ENCODE data around the gene PHF21A.
A peak's percentile ranks its signal among the peaks of the same experiment; 100 is the strongest.

PHF21A gene

GRCh38 chr11:46107780-46108179, 13.5 kb downstream of the PHF21A start:
- Histone ChIP-seq H3K4me2 (ENCODE audit: low read length) (no peak overlapping the region), H3K4me3 (ENCODE audit: low read depth, low read length, poor library complexity, severe bottlenecking) (no peak overlapping the region), H3K79me2 (ENCODE audit: insufficient read depth, low read length) (peaks cover 43% of the 10 kb centered on the region), H3K27me3 (ENCODE audit: insufficient read depth, low read length) (no peaks in the 10 kb centered on the region), H4K20me1 (ENCODE audit: insufficient read depth, low read length) (no peaks in the 10 kb centered on the region), H3K36me3 (ENCODE audit: insufficient read depth, low read length) (no peaks in the 10 kb centered on the region), H3K9me3 (ENCODE audit: low read length) (no peaks in the 10 kb centered on the region), H3K4me1 (ENCODE audit: insufficient read depth, low read length, severe bottlenecking) (peaks cover 36% of the 10 kb centered on the region), H3K9ac (ENCODE audit: low read length) (no peak overlapping the region), H3K27ac (ENCODE audit: low read depth, low read length, poor library complexity, severe bottlenecking) (no peak overlapping the region), H3F3A (ENCODE audit: insufficient read depth, low read length) (peaks cover 4% of the 10 kb centered on the region; the same call in 1 of the 2 replicates), H3K9me2 (ENCODE audit: low read depth, low read length) (no peaks in the 10 kb centered on the region), H2AFZ (ENCODE audit: low read length) (no peak overlapping the region)
- no peak for TF ChIP-seq EZH2 (IDR thresholded peaks at IDR 0.05; ENCODE audit: borderline replicate concordance, low read length)
- TF ChIP-seq, protein P1, sequence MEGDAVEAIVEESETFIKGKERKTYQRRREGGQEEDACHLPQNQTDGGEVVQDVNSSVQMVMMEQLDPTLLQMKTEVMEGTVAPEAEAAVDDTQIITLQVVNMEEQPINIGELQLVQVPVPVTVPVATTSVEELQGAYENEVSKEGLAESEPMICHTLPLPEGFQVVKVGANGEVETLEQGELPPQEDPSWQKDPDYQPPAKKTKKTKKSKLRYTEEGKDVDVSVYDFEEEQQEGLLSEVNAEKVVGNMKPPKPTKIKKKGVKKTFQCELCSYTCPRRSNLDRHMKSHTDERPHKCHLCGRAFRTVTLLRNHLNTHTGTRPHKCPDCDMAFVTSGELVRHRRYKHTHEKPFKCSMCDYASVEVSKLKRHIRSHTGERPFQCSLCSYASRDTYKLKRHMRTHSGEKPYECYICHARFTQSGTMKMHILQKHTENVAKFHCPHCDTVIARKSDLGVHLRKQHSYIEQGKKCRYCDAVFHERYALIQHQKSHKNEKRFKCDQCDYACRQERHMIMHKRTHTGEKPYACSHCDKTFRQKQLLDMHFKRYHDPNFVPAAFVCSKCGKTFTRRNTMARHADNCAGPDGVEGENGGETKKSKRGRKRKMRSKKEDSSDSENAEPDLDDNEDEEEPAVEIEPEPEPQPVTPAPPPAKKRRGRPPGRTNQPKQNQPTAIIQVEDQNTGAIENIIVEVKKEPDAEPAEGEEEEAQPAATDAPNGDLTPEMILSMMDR (IDR thresholded peaks at IDR 0.05; ENCODE audit: low read length), result no peak

- TF ChIP-seq EZH2 (IDR thresholded peaks at IDR 0.05; ENCODE audit: borderline replicate concordance, low read length), result no peak
- TF ChIP-seq, protein P1 (IDR thresholded peaks at IDR 0.05; ENCODE audit: low read length), result no peak
- H3K27me3 ChIP-seq (ENCODE audit: insufficient read depth, low read length), result no peaks in the 10 kb centered on the region
- no peak overlapping the region for H3K9ac ChIP-seq (ENCODE audit: low read length)
- no peaks in the 10 kb centered on the region for H4K20me1 ChIP-seq (ENCODE audit: insufficient read depth, low read length)
- peaks cover 33% of the 10 kb centered on the region for H3K4me1 ChIP-seq (ENCODE audit: insufficient read depth, low read length, severe bottlenecking)
- no peaks in the 10 kb centered on the region for H3K9me2 ChIP-seq (ENCODE audit: low read depth, low read length)
- H3K27ac ChIP-seq (ENCODE audit: low read depth, low read length, poor library complexity, severe bottlenecking), result no peak overlapping the region
- no peaks in the 10 kb centered on the region for H3K9me3 ChIP-seq (ENCODE audit: low read length)
- no peak overlapping the region for H3K4me2 ChIP-seq (ENCODE audit: low read length)
- no peak overlapping the region for H3K4me3 ChIP-seq (ENCODE audit: low read depth, low read length, poor library complexity, severe bottlenecking)
- no peaks in the 10 kb centered on the region for H3K36me3 ChIP-seq (ENCODE audit: insufficient read depth, low read length)
- H2AFZ ChIP-seq (ENCODE audit: low read length), result no peak overlapping the region
- H3F3A ChIP-seq (ENCODE audit: insufficient read depth, low read length), result peaks cover 4% of the 10 kb centered on the region; the same call in 1 of the 2 replicates
- H3K79me2 ChIP-seq (ENCODE audit: insufficient read depth, low read length), result peaks cover 39% of the 10 kb centered on the region
Observed at GRCh38 chr11:46107408-46107718, 13.9 kb downstream of the PHF21A start.

- Histone ChIP-seq H3K9ac (ENCODE audit: low read length) (no peak overlapping the region), H3K79me2 (ENCODE audit: insufficient read depth, low read length) (peaks cover 33% of the 10 kb centered on the region)
Observed at GRCh38 chr11:46106530-46107407, 14.5 kb downstream of the PHF21A start.

More at GRCh38 chr11:46106530-46107407, 14.5 kb downstream of the PHF21A start:
- H3K9me2 ChIP-seq (ENCODE audit: low read depth, low read length), result no peaks in the 10 kb centered on the region
- H3K36me3 ChIP-seq (ENCODE audit: insufficient read depth, low read length), result no peaks in the 10 kb centered on the region
- TF ChIP-seq EZH2 (IDR thresholded peaks at IDR 0.05; ENCODE audit: borderline replicate concordance, low read length), result no peak
- TF ChIP-seq, protein P1 (IDR thresholded peaks at IDR 0.05; ENCODE audit: low read length), result no peak
- H3F3A ChIP-seq (ENCODE audit: insufficient read depth, low read length), result peaks cover 4% of the 10 kb centered on the region; the same call in 1 of the 2 replicates
- H3K27me3 ChIP-seq (ENCODE audit: insufficient read depth, low read length), result no peaks in the 10 kb centered on the region
- H3K9me3 ChIP-seq (ENCODE audit: low read length), result no peaks in the 10 kb centered on the region
- peak overlapping the region; percentile 4; the same call in 1 of the 2 replicates for H3K4me2 ChIP-seq (ENCODE audit: low read length)
- no peak overlapping the region for H3K27ac ChIP-seq (ENCODE audit: low read depth, low read length, poor library complexity, severe bottlenecking)
- peaks cover 33% of the 10 kb centered on the region for H3K4me1 ChIP-seq (ENCODE audit: insufficient read depth, low read length, severe bottlenecking)
- no peak overlapping the region for H3K4me3 ChIP-seq (ENCODE audit: low read depth, low read length, poor library complexity, severe bottlenecking)
- no peaks in the 10 kb centered on the region for H4K20me1 ChIP-seq (ENCODE audit: insufficient read depth, low read length)
- no peak overlapping the region for H2AFZ ChIP-seq (ENCODE audit: low read length)

Measured in OCI-LY1 (cell line).